Osteoblast (primary cell): ENCODE data around the gene TADA1. TPM values are rescaled to one million over a fixed set of nuclear protein-coding genes. Genes with fewer than 3 reads are reported as not detected.

Experiments
- DNase-seq: peaks from one replicate; pipeline ENCODE4 v3.0.0; 2011; ENCODE audit warnings: low spot score, mixed read lengths; ENCODE audit not compliant: insufficient read length; ENCODE audit errors: missing footprints
- H2AFZ ChIP-seq: 2 replicates; pipeline ENCODE4 v1.6.0; 2011; ENCODE audit warnings: mild to moderate bottlenecking, low read length
- H3K27ac ChIP-seq: 2 replicates; pipeline ENCODE4 v1.5.1; 2011; ENCODE audit warnings: mild to moderate bottlenecking, low read depth, low read length, moderate library complexity
- H3K27me3 ChIP-seq: 2 replicates; pipeline ENCODE4 v1.6.0; 2012; ENCODE audit warnings: mild to moderate bottlenecking, control low read depth, inconsistent platforms, low read length, moderate library complexity; ENCODE audit not compliant: insufficient read depth
- H3K36me3 ChIP-seq: 2 replicates; pipeline ENCODE4 v1.5.1; 2011; ENCODE audit warnings: mild to moderate bottlenecking, low read length, control low read depth, moderate library complexity; ENCODE audit not compliant: insufficient read depth
- H3K4me1 ChIP-seq: 2 replicates; pipeline ENCODE4 v1.5.1; 2011; ENCODE audit warnings: mild to moderate bottlenecking, low read length, control low read depth, moderate library complexity; ENCODE audit not compliant: insufficient read depth
- H3K4me2 ChIP-seq: 2 replicates; pipeline ENCODE4 v1.6.0; 2011; ENCODE audit warnings: mild to moderate bottlenecking, low read length; ENCODE audit not compliant: insufficient read depth
- H3K4me3 ChIP-seq: fragments of 200-600 bp; sonication (generic); 3 replicates; pipeline ENCODE4 v1.5.1; 2012; ENCODE audit warnings: mild to moderate bottlenecking, low read length, inconsistent platforms; ENCODE audit not compliant: insufficient read depth
- H3K79me2 ChIP-seq: 2 replicates; pipeline ENCODE4 v1.6.0; 2012; ENCODE audit warnings: mild to moderate bottlenecking, low read length, control low read depth, inconsistent platforms; ENCODE audit not compliant: insufficient read depth
- H3K9me3 ChIP-seq: 2 replicates; pipeline ENCODE4 v1.5.1; 2011; ENCODE audit warnings: low read depth, low read length, control low read depth
- H4K20me1 ChIP-seq: 2 replicates; pipeline ENCODE4 v1.6.0; 2012; ENCODE audit warnings: mild to moderate bottlenecking, low read length, control low read depth; ENCODE audit not compliant: insufficient read depth
- CTCF ChIP-seq: IDR thresholded peaks from 2 replicates; pipeline ENCODE4 v1.5.1; 2011; ENCODE audit warnings: mild to moderate bottlenecking, low read depth, low read length, moderate library complexity; ENCODE audit errors: extremely low read depth
- total RNA-seq: library from RNA; depleted of rRNA; stranded (reverse); fragments of >200 nt; gene quantifications from 2 replicates; pipeline ENCODE4 v1.2.3, GENCODE V29; 2012

Gene TADA1
- total RNA-seq, 1 donor: 11.6 TPM

- peaks cover 12% of the 10 kb centered on the region for H3K36me3 ChIP-seq
- H4K20me1 ChIP-seq: peaks cover 4% of the 10 kb centered on the region
- H3K79me2 ChIP-seq: peaks cover 50% of the 10 kb centered on the region
- no peak overlapping the region for H3K27ac ChIP-seq
- H3K27me3 ChIP-seq: no peaks in the 10 kb centered on the region
- H3K4me2 ChIP-seq: no peak overlapping the region
- no peak overlapping the region for H2AFZ ChIP-seq
- H3K4me3 ChIP-seq: no peak overlapping the region
- DNase-seq: no peak
- no peaks in the 10 kb centered on the region for H3K4me1 ChIP-seq
- TF ChIP-seq CTCF: no peak
- H3K9me3 ChIP-seq: no peaks in the 10 kb centered on the region
Observed at GRCh38 chr1:166869318-166870099, 6.6 kb downstream of the TADA1 start.

DNA sequence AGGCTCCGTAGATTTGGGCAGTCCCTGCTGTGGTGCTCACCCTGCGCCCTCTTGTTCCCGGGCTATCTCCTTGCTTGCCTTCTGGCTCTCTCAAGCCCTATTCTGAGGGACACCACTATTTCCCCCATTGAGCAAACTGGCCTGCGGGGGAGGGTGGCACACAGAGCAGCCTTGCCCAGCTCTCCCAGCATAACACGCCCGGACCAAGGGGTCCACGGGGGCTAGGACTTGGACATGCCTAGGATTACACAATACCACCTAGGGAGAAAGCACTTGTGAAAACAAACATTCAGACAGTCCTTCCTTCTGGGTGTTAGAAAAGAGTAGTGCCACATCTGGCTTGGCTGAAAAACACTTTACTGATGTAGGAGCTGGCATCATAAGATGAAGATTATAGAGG lies 7.4 kb downstream of the TADA1 start:
- Histone ChIP-seq H3K4me3 (no peak overlapping the region), H3K27me3 (no peaks in the 10 kb centered on the region), H3K27ac (no peak overlapping the region), H3K9me3 (no peaks in the 10 kb centered on the region), H4K20me1 (peaks cover 4% of the 10 kb centered on the region), H3K4me1 (no peaks in the 10 kb centered on the region), H3K36me3 (peaks cover 20% of the 10 kb centered on the region), H2AFZ (no peak overlapping the region), H3K4me2 (no peak overlapping the region), H3K79me2 (peaks cover 44% of the 10 kb centered on the region)
- no peak for TF ChIP-seq CTCF
- no peak for DNase-seq

GRCh38 chr1:166865926-166866325 lies 10.1 kb downstream of the TADA1 start:
- H3K27ac ChIP-seq: no peak overlapping the region
- no peak overlapping the region for H3K4me3 ChIP-seq
- H3K4me2 ChIP-seq: no peak overlapping the region
- TF ChIP-seq CTCF: no peak
- no peaks in the 10 kb centered on the region for H3K9me3 ChIP-seq
- no peak for DNase-seq
- no peaks in the 10 kb centered on the region for H3K27me3 ChIP-seq
- H3K36me3 ChIP-seq: peaks cover 35% of the 10 kb centered on the region
- no peaks in the 10 kb centered on the region for H3K4me1 ChIP-seq
- H2AFZ ChIP-seq: no peak overlapping the region
- peaks cover 21% of the 10 kb centered on the region for H3K79me2 ChIP-seq
- no peaks in the 10 kb centered on the region for H4K20me1 ChIP-seq

DNA sequence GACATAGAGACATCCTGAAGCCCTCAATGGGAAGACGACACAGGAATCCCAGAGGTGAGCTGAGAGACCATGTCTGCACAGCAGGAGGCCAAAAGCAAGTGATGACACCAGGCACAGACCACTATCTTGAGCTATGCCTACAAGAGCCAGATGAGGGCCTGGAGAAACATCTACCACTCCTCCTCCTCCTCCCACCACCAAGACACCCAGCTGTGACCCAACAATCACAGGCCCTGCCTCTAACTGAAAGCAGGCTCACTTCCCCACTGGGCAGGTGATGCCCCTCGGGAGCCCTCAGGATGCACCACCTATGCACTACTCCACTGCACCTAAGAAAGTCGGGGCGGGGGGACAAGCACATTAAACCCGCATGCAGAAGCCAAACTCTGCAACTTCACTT lies 16.5 kb downstream of the TADA1 start:
- no peak overlapping the region for H3K4me3 ChIP-seq
- no peak overlapping the region for H2AFZ ChIP-seq
- no peaks in the 10 kb centered on the region for H3K9me3 ChIP-seq
- DNase-seq: no peak
- H3K4me1 ChIP-seq: no peaks in the 10 kb centered on the region
- H3K36me3 ChIP-seq: peaks cover 60% of the 10 kb centered on the region
- no peak overlapping the region for H3K27ac ChIP-seq
- H4K20me1 ChIP-seq: peaks cover 4% of the 10 kb centered on the region
- H3K27me3 ChIP-seq: no peaks in the 10 kb centered on the region
- H3K79me2 ChIP-seq: peaks cover 2% of the 10 kb centered on the region
- no peak overlapping the region for H3K4me2 ChIP-seq
- TF ChIP-seq CTCF: no peak
